Measurements from ENCODE around the gene ZHX3. TPM values are rescaled to one million over a fixed set of nuclear protein-coding genes. Genes with fewer than 3 reads are reported as not detected.

ZHX3 gene
- total RNA-seq, 1 donor from 2014 or later, result 16.3 TPM

DNA sequence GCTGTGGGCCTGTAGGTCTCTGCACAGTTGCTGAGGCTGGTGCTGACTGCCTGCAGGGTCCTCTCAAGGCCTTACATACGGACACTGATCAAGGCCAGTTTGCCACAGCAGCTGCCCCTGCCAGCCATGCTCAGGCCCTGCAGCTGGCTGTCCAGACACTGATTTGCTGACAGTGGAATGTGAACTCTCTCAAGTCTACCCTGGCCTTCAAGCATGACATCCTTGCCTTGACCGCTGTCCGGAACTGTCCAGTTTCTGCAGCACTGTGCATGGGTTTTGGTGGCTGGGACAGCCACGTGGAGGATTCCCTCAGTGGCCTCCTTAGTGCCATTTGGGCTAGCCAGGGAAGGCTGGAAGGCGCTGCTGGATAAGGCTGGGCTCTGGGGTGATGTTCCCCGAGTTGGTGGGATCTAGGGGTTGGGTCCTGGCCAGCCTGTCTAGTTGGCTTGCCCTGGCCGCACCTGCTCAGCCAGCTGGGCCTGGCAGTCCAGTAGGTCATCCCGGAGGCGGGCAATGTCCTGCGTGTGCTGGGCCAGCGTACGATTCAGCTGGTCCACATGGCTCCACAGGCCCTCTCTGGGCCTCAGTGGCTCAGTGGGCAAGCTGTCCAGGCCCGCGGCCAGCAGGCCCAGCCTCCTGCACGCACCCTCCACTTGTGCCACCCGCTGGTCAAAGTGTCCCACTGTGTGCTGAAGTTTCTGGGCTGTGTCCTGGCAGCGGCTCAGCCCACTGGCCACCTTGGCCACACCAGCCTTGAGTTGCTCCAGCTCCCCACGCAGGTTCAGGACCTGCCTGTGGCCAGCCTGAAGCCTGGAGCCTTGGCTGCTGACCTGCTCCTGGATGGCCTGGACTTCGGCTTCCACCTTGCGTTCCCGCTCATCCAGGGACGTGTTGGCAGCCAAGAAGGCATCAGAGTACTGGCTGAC lies 43.6 kb upstream of the ZHX3 start:
- no peak for DNase-seq (ENCODE audit: extremely low spot score, unreplicated experiment)
- Mint-ChIP-seq H3K4me1 (ENCODE audit: unreplicated experiment) (peaks cover 6% of the 10 kb centered on the region), H3K4me3 (no peak overlapping the region), H3K27me3 (peaks cover 13% of the 10 kb centered on the region), H3K36me3 (no peaks in the 10 kb centered on the region), H3K27ac (no peak overlapping the region), H3K9me3 (no peaks in the 10 kb centered on the region)
- TF ChIP-seq, protein P1, sequence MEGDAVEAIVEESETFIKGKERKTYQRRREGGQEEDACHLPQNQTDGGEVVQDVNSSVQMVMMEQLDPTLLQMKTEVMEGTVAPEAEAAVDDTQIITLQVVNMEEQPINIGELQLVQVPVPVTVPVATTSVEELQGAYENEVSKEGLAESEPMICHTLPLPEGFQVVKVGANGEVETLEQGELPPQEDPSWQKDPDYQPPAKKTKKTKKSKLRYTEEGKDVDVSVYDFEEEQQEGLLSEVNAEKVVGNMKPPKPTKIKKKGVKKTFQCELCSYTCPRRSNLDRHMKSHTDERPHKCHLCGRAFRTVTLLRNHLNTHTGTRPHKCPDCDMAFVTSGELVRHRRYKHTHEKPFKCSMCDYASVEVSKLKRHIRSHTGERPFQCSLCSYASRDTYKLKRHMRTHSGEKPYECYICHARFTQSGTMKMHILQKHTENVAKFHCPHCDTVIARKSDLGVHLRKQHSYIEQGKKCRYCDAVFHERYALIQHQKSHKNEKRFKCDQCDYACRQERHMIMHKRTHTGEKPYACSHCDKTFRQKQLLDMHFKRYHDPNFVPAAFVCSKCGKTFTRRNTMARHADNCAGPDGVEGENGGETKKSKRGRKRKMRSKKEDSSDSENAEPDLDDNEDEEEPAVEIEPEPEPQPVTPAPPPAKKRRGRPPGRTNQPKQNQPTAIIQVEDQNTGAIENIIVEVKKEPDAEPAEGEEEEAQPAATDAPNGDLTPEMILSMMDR (conservative IDR thresholded peaks at IDR 0.05), result no peak

DNA sequence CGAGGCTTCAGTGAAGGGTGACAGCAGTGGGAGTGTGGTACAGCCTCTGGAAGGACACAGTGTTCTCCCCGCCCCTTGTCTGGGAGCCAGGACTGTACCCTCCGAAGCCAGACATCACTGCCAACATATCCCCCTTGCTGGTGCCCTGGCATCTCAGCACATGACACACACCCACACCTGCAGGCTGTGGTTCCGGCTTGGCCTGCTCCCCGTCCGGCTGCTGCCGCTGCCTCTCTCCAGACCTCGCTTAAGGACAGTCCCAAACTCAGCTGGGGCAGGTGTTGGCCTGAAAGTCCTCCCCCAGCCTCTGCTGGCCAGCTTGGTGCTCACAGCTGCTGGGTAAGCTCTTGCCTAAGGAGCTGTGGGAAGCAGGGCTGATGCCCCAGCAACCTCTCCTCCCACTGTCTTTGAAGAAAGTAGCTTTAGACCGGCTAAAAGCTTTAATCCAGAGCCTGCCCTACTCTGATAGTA lies 42.0 kb upstream of the ZHX3 start:
- no peak for DNase-seq (ENCODE audit: extremely low spot score, unreplicated experiment)
- no peaks in the 10 kb centered on the region for H3K36me3 Mint-ChIP-seq

DNA sequence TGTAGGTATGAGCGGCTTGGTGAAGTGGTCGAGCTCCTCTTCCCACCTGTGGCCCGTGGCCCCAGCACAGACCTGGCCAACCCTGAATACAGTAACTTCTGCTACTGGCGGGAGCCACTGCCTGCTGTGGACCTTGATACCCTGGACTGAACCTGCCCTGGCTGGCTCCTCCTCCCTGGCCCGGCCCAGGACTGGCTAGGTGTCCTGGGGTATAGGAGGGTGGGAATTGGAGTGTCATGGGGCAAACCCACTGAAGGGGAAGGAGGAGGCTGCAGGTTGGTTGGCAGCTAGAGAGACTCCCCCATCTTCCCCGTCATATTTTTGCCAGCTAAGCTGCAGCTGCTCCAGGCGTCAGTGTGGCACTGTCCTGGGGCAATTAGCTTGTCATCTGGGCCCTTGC lies 41.2 kb upstream of the ZHX3 start:
- Mint-ChIP-seq H3K4me3 (no peak overlapping the region), H3K36me3 (no peaks in the 10 kb centered on the region), H3K4me1 (ENCODE audit: unreplicated experiment) (no peaks in the 10 kb centered on the region), H3K27me3 (no peaks in the 10 kb centered on the region), H3K9me3 (no peaks in the 10 kb centered on the region), H3K27ac (no peak overlapping the region)
- DNase-seq (ENCODE audit: extremely low spot score, unreplicated experiment), result no peak
- TF ChIP-seq, protein P1 (conservative IDR thresholded peaks at IDR 0.05), result no peak

More for the DNA sequence above, 42.0 kb upstream of the ZHX3 start:
- Mint-ChIP-seq H3K4me1 (ENCODE audit: unreplicated experiment) (no peaks in the 10 kb centered on the region), H3K27me3 (peaks cover 1% of the 10 kb centered on the region), H3K27ac (no peak overlapping the region), H3K4me3 (no peak overlapping the region), H3K9me3 (no peaks in the 10 kb centered on the region)
- TF ChIP-seq, protein P1 (conservative IDR thresholded peaks at IDR 0.05), result no peak

GRCh38 chr20:41358230-41358629 lies 40.7 kb upstream of the ZHX3 start:
- TF ChIP-seq, protein P1 (conservative IDR thresholded peaks at IDR 0.05), result no peak
- Mint-ChIP-seq H3K36me3 (no peaks in the 10 kb centered on the region), H3K4me1 (ENCODE audit: unreplicated experiment) (no peaks in the 10 kb centered on the region), H3K4me3 (no peak overlapping the region), H3K27ac (no peak overlapping the region), H3K27me3 (no peaks in the 10 kb centered on the region), H3K9me3 (no peaks in the 10 kb centered on the region)
- no peak for DNase-seq (ENCODE audit: extremely low spot score, unreplicated experiment)

DNA sequence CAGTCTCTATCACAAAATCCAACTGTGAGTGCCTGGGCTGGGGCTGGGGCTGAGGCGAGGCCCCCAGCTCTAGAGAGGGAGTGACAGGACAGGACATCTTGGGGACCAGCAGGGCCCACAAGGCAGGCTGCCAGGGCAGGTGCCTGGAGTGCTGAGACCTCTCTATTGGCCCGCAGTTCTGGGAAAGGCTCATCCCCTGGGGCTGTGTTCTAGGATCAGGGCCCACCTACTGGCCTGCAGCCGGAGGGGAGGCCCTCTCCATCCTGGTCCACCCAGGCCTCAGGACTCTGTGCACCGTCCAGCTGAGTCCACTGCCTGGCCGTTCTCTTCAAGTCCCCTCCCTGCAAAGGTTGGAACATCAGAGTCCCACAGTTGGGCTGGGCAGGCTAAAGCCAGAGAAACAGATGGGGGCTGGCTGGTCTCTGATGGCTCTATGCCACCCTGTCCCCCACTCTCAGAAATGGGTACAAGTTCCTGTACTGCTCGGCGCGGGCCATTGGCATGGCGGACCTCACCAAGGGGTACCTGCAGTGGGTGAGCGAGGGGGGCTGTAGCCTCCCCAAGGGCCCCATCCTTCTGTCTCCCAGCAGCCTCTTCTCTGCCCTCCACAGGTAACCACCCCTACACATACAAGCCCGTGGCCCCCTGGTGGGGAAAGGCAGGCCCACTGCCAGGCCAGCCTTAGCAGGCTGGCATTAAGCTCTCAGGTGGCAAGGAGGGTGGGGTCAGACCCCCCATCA lies 40.1 kb upstream of the ZHX3 start:
- H3K36me3 Mint-ChIP-seq, result no peaks in the 10 kb centered on the region

More for the DNA sequence above, 40.1 kb upstream of the ZHX3 start:
- no peaks in the 10 kb centered on the region for H3K27me3 Mint-ChIP-seq
- TF ChIP-seq, protein P1 (conservative IDR thresholded peaks at IDR 0.05), result peak; percentile 30
- DNase-seq (ENCODE audit: extremely low spot score, unreplicated experiment), result no peak
- H3K9me3 Mint-ChIP-seq, result no peaks in the 10 kb centered on the region
- no peaks in the 10 kb centered on the region for H3K4me1 Mint-ChIP-seq (ENCODE audit: unreplicated experiment)
- H3K4me3 Mint-ChIP-seq, result no peak overlapping the region
- H3K27ac Mint-ChIP-seq, result no peak overlapping the region

Data from type B pancreatic cell (in vitro differentiated cells).